Activated naive CD4-positive, alpha-beta T cell treated with anti-CD3 and anti-CD28 coated beads, Interleukin-2, amount 50 U/mL, for 24 hours (primary cell): ENCODE data around the gene TXNRD2.
"Not testable (repeated sequence)": the region's sequence is repeated elsewhere in the genome, so short reads cannot be mapped to it uniquely, and the experiment has no call there.

Experiments
- H3K27ac Mint-ChIP-seq: one replicate; pipeline ENCODE4 v1.8.0; 2021; ENCODE audit warnings: mild to moderate bottlenecking, mixed read lengths
- H3K27me3 Mint-ChIP-seq: one replicate; pipeline ENCODE4 v1.8.0; 2021; ENCODE audit warnings: mixed read lengths
- H3K36me3 Mint-ChIP-seq: one replicate; pipeline ENCODE4 v1.8.0; 2021; ENCODE audit warnings: mixed read lengths
- H3K4me1 Mint-ChIP-seq: one replicate; pipeline ENCODE4 v1.8.0; 2021; ENCODE audit warnings: mixed read lengths
- H3K4me3 Mint-ChIP-seq: one replicate; pipeline ENCODE4 v1.8.0; 2021; ENCODE audit warnings: mild to moderate bottlenecking, mixed read lengths
- H3K9me3 Mint-ChIP-seq: one replicate; pipeline ENCODE4 v1.8.0; 2021; ENCODE audit warnings: mixed read lengths

Gene TXNRD2

GRCh38 chr22:19842393-19843106, 99.1 kb downstream of the TXNRD2 start:
- Mint-ChIP-seq H3K36me3 (no peaks in the 10 kb centered on the region), H3K4me1 (peaks cover 46% of the 10 kb centered on the region), H3K9me3 (no peaks in the 10 kb centered on the region), H3K4me3 (no peak overlapping the region), H3K27me3 (no peaks in the 10 kb centered on the region), H3K27ac (no peak overlapping the region)

GRCh38 chr22:19841641-19842392, 99.8 kb downstream of the TXNRD2 start:
- peaks cover 47% of the 10 kb centered on the region for H3K4me1 Mint-ChIP-seq
- H3K4me3 Mint-ChIP-seq: no peak overlapping the region
- no peaks in the 10 kb centered on the region for H3K36me3 Mint-ChIP-seq
- no peaks in the 10 kb centered on the region for H3K27me3 Mint-ChIP-seq
- H3K27ac Mint-ChIP-seq: no peak overlapping the region
- H3K9me3 Mint-ChIP-seq: no peaks in the 10 kb centered on the region

- Mint-ChIP-seq H3K27me3 (no peaks in the 10 kb centered on the region), H3K36me3 (peaks cover under 1% of the 10 kb centered on the region), H3K4me3 (no peak overlapping the region), H3K27ac (no peak overlapping the region), H3K4me1 (peaks cover 52% of the 10 kb centered on the region), H3K9me3 (no peaks in the 10 kb centered on the region)
These were observed 100.5 kb downstream of the TXNRD2 start for GRCh38 chr22:19840955-19841640.

GRCh38 chr22:19840059-19840458, 101.6 kb downstream of the TXNRD2 start:
- Mint-ChIP-seq H3K4me1 (peaks cover 50% of the 10 kb centered on the region), H3K9me3 (no peaks in the 10 kb centered on the region), H3K36me3 (peaks cover 1% of the 10 kb centered on the region), H3K27me3 (no peaks in the 10 kb centered on the region), H3K27ac (no peak overlapping the region), H3K4me3 (no peak overlapping the region)

GRCh38 chr22:19837915-19838314, 103.7 kb downstream of the TXNRD2 start:
- H3K9me3 Mint-ChIP-seq: no peaks in the 10 kb centered on the region
- H3K4me3 Mint-ChIP-seq: no peak overlapping the region
- H3K36me3 Mint-ChIP-seq: peaks cover 1% of the 10 kb centered on the region
- H3K4me1 Mint-ChIP-seq: peaks cover 51% of the 10 kb centered on the region
- no peaks in the 10 kb centered on the region for H3K27me3 Mint-ChIP-seq
- no peak overlapping the region for H3K27ac Mint-ChIP-seq

GRCh38 chr22:19836512-19836911, 105.1 kb downstream of the TXNRD2 start:
- Mint-ChIP-seq H3K27me3 (no peaks in the 10 kb centered on the region), H3K27ac (no peak overlapping the region), H3K4me3 (no peak overlapping the region)

GRCh38 chr22:19834599-19834998, 107.0 kb downstream of the TXNRD2 start:
- Mint-ChIP-seq H3K27ac (no peak overlapping the region), H3K4me3 (no peak overlapping the region), H3K36me3 (peaks cover 1% of the 10 kb centered on the region), H3K4me1 (peaks cover 42% of the 10 kb centered on the region), H3K27me3 (no peaks in the 10 kb centered on the region), H3K9me3 (no peaks in the 10 kb centered on the region)

More at GRCh38 chr22:19836512-19836911, 105.1 kb downstream of the TXNRD2 start:
- H3K36me3 Mint-ChIP-seq: peaks cover 1% of the 10 kb centered on the region
- no peaks in the 10 kb centered on the region for H3K9me3 Mint-ChIP-seq
- H3K4me1 Mint-ChIP-seq: peaks cover 47% of the 10 kb centered on the region

- peaks cover 38% of the 10 kb centered on the region for H3K4me1 Mint-ChIP-seq
- H3K27ac Mint-ChIP-seq, H3K9me3 Mint-ChIP-seq, H3K4me3 Mint-ChIP-seq, H3K36me3 Mint-ChIP-seq, H3K27me3 Mint-ChIP-seq: not testable (repeated sequence)
These were observed 108.3 kb downstream of the TXNRD2 start for GRCh38 chr22:19833327-19833726.

- Mint-ChIP-seq H3K4me1 (peaks cover 38% of the 10 kb centered on the region), H3K36me3 (peaks cover 1% of the 10 kb centered on the region), H3K27me3 (no peaks in the 10 kb centered on the region), H3K27ac (no peak overlapping the region), H3K9me3 (no peaks in the 10 kb centered on the region), H3K4me3 (no peak overlapping the region)
These were observed 109.0 kb downstream of the TXNRD2 start for GRCh38 chr22:19832476-19833108.

GRCh38 chr22:19831979-19832378, 109.6 kb downstream of the TXNRD2 start:
- H3K4me1 Mint-ChIP-seq: peaks cover 37% of the 10 kb centered on the region
- not testable (repeated sequence) for H3K27me3 Mint-ChIP-seq, H3K36me3 Mint-ChIP-seq, H3K9me3 Mint-ChIP-seq, H3K4me3 Mint-ChIP-seq, H3K27ac Mint-ChIP-seq

- no peaks in the 10 kb centered on the region for H3K9me3 Mint-ChIP-seq
- H3K4me1 Mint-ChIP-seq: peaks cover 30% of the 10 kb centered on the region
- H3K36me3 Mint-ChIP-seq: peaks cover 2% of the 10 kb centered on the region
- no peaks in the 10 kb centered on the region for H3K27me3 Mint-ChIP-seq
- H3K4me3 Mint-ChIP-seq: no peak overlapping the region
- H3K27ac Mint-ChIP-seq: no peak overlapping the region
These were observed 110.6 kb downstream of the TXNRD2 start for GRCh38 chr22:19831016-19831415.

GRCh38 chr22:19828035-19828401, 113.6 kb downstream of the TXNRD2 start:
- H3K4me1 Mint-ChIP-seq: peaks cover 14% of the 10 kb centered on the region
- H3K36me3 Mint-ChIP-seq: peaks cover 2% of the 10 kb centered on the region
- no peak overlapping the region for H3K27ac Mint-ChIP-seq
- no peak overlapping the region for H3K4me3 Mint-ChIP-seq
- no peaks in the 10 kb centered on the region for H3K27me3 Mint-ChIP-seq
- no peaks in the 10 kb centered on the region for H3K9me3 Mint-ChIP-seq

GRCh38 chr22:19827341-19828034, 114.1 kb downstream of the TXNRD2 start:
- Mint-ChIP-seq H3K27ac (no peak overlapping the region), H3K4me3 (no peak overlapping the region), H3K27me3 (no peaks in the 10 kb centered on the region), H3K9me3 (no peaks in the 10 kb centered on the region), H3K4me1 (peaks cover 14% of the 10 kb centered on the region), H3K36me3 (peaks cover 2% of the 10 kb centered on the region)

- Mint-ChIP-seq H3K4me3 (no peak overlapping the region), H3K27me3 (no peaks in the 10 kb centered on the region), H3K9me3 (no peaks in the 10 kb centered on the region), H3K27ac (no peak overlapping the region), H3K4me1 (peaks cover 14% of the 10 kb centered on the region), H3K36me3 (peaks cover 2% of the 10 kb centered on the region)
These were observed 115.0 kb downstream of the TXNRD2 start for GRCh38 chr22:19826619-19826950.

GRCh38 chr22:19825904-19826618, 115.6 kb downstream of the TXNRD2 start:
- Mint-ChIP-seq H3K9me3 (no peaks in the 10 kb centered on the region), H3K36me3 (peaks cover 2% of the 10 kb centered on the region), H3K27ac (no peak overlapping the region), H3K4me3 (no peak overlapping the region), H3K27me3 (no peaks in the 10 kb centered on the region), H3K4me1 (peaks cover 14% of the 10 kb centered on the region)
